EH (cell line): ENCODE data around the gene ITGA4.
"Not testable (repeated sequence)": the region's sequence is repeated elsewhere in the genome, so short reads cannot be mapped to it uniquely, and the experiment has no call there.

ENCODE experiments used
- DNase-seq: peaks from one replicate; pipeline ENCODE4 v3.0.0-alpha.2; 2015; ENCODE audit warnings: low read depth

ITGA4 gene

DNA sequence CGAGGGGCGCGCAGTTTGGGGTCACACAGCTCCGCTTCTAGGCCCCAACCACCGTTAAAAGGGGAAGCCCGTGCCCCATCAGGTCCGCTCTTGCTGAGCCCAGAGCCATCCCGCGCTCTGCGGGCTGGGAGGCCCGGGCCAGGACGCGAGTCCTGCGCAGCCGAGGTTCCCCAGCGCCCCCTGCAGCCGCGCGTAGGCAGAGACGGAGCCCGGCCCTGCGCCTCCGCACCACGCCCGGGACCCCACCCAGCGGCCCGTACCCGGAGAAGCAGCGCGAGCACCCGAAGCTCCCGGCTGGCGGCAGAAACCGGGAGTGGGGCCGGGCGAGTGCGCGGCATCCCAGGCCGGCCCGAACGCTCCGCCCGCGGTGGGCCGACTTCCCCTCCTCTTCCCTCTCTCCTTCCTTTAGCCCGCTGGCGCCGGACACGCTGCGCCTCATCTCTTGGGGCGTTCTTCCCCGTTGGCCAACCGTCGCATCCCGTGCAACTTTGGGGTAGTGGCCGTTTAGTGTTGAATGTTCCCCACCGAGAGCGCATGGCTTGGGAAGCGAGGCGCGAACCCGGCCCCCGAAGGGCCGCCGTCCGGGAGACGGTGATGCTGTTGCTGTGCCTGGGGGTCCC is at the start of gene ITGA4:
Gene ITGA4, plus strand, starts transcription at position 266 of the 620 bp plus-strand sequence. Its CDS starts 269 bp downstream, at position 535.
- peak; percentile 79 for DNase-seq

DNA sequence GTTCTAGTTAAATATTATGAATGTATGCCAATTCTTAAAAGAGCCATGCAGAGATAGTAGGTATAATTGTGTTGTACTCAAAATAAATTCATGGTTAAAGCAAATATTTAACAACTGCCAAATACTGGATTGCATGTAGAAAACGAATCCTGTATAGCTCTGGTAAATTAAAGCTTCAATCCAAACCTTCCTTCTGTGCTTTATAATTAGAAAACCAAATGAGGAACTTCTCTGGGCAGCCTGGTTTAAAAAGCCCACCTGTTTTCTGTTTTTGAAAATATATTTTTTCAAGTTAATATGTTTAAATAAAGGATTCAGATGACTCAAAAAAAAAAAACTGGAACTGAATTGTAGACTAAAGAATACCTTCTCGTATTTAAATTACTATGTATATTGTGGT is 48.3 kb upstream of the ITGA4 start:
- no peak for DNase-seq

DNA sequence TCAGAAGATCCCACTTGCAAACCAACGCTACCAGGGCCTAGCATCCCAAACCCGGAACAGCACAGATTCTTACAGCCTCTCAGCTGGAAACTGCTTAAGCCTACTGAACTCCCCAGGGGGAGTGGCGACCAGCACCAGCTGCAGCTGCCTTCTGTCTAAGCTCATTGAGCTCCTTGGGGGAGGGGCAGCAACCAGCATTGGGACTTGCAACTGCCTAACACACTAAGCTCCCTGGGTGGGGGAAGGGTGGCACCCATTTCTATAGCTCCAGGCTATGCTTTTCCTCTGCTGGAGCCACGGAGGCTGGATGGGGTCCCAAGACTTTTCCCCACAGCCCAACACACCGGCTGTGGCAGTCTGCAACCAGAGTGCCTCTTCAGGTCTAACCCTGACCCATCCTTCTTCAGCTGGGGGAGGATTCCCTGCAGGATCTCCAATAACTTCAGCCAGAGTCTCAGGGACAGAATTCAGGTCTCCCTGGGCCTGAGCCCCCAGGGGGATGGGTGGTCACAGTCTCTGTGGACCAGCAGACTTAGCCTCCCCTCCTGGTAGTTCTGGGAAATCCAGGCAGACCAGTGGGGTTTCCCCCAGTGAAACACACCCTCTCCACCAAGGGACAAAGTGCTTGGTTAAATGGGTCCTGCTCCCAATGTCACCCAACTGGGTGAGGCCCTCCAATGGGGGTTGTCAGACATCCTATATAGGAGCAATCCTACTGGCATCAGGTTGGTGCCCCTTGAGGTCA is 45.9 kb upstream of the ITGA4 start:
- DNase-seq: peak; percentile 43

DNA sequence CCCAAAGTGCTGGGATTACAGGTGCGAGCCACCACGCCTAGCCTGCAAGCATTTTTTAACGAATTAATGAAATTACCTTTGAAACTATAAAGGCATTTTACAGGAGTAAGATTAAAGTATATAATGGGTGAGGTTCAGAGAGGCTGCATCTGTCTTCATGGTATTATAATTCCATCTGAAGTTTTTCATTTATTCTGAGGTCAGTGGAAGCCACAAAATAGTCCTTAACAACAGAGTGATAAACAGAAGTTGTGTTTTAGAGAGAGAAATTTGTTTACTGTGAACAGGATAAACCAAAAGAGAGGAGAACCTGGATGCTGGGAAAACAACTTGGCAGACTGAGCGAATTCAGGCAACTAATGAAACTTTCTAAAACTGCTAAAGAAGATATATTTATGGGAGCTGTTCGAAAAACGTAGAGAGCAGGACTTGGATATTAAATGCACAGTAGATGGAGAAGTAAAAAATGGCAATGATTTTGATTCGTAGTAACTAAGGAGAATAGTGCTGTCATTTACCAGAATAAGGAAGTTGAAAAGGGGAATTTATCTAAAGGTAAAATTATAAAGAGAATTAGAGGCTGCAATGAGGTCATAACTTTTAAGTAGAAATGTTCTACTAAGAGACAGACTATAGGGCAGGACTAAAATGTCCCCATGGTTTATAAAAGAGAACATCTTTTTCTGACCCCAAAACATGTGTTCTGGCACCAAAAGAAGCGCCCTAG is 37.9 kb upstream of the ITGA4 start:
- DNase-seq: no peak

DNA sequence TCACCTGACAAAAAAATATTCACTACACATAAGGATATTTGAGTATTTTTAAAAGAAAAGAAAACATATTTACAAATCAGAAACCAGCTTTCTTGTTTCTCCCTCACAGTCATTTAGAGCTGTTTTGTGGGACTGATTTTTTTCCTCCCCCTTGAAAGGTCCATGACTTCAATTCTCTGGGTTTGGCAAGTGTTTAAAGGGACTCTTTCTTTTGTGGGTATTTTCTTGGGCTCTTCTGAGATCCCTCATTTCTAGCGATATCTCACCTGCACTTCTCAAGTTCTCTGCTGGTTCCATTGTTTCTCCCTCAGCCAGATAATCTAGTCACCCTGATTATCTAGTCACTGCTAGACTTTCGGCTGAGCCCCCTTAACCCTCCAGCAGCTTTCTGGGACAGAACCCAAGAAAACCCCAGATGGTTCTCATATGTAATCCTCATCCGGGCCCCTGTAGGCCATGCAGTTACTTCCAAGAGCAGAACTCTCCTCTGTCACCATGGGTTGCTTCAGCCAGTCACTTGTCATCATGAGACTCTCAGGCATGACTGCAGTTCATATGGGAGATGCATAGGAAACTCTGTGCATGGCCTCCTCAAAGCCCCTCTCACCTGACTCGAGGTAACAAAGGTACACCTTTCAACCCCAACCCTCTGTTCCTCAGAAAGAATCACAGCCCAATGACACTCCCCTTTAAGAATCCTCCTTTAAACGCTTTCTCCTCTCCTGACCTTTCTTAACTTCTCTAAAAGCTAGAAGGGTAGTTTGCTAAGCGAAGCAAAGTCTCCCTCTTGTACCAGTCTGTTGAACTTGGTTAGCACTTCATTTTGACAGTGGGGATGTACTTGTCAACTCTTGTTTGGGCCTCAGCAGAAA is 36.7 kb upstream of the ITGA4 start:
- DNase-seq: no peak

DNA sequence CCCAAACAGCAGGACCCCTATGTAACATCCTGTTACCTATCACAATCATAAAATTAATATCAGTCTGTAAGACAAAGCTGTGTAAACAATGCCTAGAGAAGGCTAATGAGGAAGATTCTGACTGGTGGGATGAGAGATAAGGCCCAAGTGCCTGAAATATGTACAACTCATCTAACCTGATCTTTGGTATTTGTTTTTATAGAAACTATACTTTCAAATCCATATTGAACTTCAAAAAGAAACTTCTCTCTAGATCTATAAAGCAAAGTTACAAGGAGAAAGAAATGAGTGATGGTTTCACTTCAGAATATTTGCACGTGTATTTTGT is 36.1 kb upstream of the ITGA4 start:
- DNase-seq: no peak

DNA sequence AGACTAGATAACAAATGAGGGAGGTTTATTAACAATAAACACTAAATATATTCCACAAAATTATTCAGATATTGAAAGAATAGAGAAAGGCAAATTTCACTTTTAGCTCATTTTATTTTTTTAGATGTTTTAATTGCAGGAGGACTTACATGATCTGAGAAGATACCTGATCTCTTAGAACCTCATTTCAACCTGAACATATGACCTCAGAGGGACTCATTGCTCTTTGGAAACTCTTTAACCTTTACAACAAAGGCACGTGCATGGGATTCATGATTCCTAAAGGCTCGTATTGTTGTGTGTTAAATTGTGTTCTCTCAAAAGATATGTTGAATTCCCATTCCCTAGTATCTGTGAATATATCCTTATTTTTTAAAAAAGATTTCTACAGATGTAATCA is 35.7 kb upstream of the ITGA4 start:
- no peak for DNase-seq

DNA sequence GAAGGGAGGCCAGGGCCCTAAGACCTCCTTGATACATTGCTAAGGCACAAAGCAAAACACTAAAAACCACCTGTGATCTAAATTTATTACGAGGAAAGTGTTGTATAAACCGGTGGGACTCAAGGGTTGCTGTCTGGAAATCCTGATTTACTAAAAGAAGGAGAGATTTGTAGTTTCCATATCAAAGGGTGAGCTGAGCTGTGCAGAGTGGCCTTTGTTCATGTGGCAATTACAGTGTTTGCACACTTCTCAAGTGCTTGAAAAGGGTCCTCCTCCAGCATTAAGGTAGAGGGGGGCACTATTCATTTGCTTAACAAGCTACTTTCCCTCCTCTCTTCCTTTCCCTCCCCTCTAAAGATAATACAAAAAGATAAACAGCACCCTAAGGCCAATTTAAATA is 30.5 kb upstream of the ITGA4 start:
- DNase-seq: no peak

DNA sequence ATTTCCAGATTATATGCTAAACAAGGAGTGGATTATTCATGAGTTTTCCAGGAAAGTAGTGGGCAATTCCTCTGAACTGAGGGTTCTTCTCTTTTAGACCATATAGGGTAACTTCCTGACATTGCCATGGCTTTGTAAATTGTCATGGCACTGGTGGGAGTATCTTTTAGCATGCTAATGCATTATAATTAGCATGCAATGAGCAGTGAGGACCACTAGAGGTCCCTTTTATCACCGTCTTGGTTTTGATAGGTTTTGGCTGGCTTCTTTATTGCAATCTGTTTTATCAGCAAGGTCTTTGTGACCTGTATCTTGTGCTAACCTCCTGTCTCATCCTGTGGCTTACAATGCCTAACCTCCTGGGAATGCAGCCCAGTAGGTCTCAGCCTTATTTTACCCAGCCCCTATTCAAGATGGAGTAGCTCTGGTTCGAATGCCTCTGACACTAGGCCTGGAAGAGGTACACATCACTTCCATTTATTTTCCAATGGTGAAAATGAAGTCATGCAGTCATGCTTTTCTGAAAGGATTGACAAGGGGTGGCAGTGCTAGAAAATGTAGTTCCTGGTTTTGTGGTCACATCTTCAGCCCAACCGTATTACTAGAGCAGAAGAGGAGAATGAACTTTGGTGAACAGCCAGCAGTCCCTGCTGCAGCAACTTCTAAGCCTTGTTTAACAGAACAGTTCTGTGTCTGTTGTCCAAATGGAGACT is 26.6 kb upstream of the ITGA4 start:
- DNase-seq: peak; percentile 38

DNA sequence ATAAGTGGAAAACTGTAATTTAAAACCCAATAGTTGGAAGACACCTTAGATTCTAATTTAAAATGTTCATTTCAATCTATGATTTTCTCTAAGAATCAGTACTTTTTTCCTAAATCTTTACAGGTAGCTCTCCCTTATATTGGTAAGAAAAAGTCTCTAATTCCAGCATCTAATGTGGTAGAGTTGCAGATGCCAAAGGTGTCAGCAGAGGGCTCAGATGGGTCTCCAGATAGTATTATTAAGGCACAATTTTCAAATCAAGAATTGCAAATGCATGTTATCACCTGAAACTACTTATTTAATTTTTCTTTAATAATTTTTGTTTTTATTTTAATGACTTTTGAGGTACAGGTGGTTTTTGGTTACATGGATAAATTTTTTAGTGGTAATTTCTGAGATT is 25.5 kb upstream of the ITGA4 start:
- no peak for DNase-seq

DNA sequence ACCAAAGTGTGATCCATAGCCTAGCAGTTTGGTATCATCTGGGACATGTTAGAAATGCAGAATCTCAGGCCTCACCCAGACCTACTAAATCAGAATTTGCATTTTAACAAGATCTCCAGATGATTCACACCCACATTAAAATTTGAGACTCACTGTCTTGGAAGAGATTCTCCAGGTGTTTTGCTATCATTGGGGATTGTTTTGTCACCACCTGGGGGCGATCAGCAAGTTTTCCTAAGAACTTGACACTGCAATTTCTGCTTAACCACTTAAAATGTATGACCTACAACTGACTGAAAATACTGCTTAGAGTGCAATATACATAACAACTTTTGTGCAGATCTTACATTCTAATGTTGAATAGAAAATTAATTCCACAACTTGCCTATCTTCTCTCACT is 18.9 kb upstream of the ITGA4 start:
- no peak for DNase-seq

DNA sequence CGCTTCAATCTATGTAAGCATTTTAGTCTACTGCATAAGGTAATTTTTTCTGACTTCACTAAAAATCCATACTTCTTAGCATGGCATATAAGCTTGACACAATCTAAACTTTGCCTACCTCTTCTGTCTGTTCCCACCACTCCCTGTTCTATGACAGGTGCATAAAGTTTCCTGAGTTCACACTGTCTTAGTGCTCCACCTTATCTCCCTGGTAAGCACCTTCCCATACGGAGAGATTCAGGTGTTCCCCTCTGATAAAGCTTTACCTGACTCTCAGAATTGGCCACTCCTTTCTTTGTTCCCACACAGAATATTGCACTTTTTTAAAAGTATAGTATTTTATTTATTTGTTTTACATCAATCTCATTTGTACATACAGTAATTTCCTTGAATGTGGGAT is 16.8 kb upstream of the ITGA4 start:
- DNase-seq: no peak

DNA sequence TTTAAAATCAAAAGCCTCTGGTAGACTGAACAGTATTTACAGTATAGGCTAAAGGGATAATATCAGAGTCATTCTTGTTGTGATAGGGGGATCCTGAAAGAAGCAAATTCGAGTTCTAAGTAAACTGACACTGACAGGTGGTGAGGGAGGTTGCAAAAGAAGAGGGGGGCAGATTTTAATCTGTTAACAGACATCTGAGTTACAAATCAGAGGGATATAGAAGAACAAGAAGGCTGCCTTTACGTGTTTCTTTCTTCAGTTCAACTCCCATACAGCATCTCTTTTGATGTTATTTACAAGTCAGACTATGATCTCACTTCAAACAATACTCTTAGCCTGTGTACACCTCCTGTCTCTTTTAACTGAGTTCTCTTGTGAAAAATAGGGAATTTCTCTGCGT is 16.3 kb upstream of the ITGA4 start:
- no peak for DNase-seq

DNA sequence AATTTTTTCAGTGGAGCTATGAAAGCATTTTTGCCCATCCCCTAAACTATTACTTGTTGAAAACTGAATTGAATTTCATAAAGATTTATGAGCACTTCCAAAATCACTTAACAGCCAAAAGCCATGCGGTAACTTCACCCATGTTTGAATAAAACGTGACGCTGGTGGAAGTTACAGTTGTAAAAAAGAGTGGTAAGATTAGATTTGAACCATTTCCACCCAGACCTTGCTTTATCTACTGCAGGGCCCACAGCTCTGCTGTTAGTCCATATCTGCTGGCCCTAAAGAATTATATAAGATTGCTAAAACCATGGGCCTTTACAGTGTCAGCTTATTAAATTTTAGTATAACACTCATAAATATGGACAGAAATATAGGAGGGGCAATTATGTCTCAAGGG is 15.5 kb upstream of the ITGA4 start:
- DNase-seq: no peak

DNA sequence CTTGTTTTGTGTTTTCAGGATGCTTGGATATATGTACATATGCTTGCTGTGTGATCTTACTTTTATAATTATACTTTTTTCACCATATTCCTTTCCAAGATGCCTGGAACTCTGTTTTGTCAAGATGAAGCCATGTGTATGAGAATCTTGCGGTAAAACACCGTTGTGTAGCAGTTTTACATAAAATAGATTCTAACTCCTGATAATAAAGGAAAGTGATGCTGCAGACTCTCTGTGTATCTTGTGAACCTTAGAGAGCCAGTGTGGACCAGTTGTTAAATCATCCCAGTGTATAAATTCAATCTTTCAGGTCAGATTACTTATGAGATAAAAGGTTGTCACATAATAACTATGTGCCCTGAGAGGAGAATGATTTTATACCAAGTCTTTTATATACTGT is 12.5 kb upstream of the ITGA4 start:
- no peak for DNase-seq

DNA sequence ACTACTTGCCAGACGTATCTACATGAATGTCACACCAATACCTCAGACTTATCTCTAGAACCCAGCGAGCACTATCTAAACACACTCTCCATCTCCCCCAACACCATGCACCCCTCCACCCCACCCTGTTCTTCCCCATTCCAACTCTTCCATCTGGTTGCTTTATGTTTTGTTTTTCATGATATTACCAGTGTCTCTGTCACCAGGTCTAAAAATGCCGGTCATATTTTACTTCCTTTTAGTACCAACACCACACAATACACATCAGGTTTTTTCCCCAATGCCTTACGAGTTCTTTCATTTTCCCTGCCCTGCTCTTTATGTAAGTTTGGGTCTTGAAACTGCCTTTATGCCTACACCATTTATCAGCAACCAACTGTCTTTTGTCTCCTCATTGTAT is 10.2 kb upstream of the ITGA4 start:
- no peak for DNase-seq

DNA sequence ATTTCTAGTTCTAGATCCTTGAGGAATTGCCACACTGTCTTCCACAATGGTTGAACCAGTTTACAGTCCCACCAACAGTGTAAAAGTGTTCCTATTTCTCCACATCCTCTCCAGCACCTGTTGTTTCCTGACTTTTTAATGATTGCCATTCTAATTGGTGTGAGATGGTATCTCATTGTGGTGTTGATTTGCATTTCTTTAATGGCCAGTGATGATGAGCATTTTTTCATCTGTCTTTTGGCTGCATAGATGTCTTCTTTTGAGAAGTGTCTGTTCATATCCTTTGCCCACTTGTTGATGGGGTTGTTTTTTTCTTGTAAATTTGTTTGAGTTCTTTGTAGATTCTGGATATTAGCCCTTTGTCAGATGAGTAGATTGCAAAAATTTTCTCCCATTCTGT is 7.9 kb upstream of the ITGA4 start:
- not testable (repeated sequence) for DNase-seq

DNA sequence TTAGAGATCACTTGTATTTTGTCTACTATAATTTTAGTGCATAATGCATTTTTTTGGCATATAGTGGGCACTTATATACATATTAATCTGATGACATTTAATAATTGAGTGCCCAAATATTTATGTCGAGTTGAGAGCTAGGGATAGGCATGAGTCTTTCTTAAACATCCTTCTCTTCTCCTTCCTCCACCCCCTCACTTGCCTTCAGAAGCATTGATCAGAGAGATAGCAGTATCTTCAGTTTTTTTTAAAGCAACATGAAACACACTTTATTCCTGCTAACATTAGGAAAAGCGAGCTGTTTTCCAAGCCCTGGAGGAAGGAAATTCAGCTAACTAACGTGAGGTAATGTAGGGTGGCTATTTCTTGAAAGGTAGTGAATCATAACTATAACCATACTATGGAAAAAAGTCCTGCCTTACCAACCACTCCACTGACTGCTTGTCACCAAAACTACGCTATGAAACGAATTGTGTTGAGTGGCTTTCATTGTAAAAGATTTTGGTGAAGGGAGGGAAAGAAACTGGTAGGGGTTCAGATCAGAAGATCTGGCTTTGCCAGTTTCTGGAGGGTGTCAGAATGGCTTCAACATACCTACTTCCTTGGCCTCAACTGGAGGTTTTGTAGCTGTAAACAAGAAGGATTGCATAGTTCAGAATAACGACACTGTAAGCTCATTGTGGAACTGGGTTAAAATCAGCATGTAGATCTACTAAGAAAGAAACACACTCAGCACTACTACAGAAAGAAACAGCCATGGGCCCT is 2.3 kb upstream of the ITGA4 start:
- DNase-seq: no peak

DNA sequence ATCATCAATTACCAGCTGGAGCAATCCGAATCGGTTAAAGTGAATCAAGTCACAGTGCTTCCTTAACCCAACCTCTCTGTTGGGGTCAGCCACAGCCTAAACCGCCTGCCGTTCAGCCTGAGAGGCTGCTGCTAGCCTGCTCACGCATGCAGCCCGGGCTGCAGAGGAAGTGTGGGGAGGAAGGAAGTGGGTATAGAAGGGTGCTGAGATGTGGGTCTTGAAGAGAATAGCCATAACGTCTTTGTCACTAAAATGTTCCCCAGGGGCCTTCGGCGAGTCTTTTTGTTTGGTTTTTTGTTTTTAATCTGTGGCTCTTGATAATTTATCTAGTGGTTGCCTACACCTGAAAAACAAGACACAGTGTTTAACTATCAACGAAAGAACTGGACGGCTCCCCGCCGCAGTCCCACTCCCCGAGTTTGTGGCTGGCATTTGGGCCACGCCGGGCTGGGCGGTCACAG is 496 bp upstream of the ITGA4 start:
- DNase-seq: peak; percentile 56

DNA sequence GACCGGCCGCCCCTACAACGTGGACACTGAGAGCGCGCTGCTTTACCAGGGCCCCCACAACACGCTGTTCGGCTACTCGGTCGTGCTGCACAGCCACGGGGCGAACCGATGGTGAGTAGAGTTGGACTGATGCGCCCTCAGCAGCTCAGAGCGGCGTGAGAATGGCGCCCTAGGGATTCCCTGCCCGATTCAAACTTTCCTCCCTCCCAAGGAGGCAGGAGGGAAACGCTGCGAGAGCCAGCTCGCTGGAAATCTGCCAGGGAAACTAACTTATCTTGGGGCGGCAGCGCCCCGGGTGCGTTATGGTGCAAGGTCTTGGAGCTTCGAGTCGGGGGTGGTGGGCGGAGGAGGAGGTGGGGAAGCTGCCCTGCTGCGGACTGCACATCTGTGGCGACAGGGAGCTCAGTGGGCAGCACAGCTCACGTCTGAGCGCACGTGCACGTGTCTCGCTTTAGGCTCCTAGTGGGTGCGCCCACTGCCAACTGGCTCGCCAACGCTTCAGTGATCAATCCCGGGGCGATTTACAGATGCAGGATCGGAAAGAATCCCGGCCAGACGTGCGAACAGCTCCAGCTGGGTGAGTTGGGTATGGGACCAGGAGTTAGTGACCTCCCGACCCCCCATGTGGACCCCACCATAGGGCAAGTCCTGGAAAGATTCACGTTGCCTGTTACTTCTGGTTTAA is 697 bp downstream of the ITGA4 start:
- peak; percentile 64 for DNase-seq
